Epithelial cell of esophagus (primary cell): ENCODE data around the gene NRP2.

ENCODE experiments used
- DNase-seq: peaks from one replicate; pipeline ENCODE4 v3.0.0; 2010; ENCODE audit warnings: low read depth
- H3K4me3 ChIP-seq: 2 replicates; pipeline ENCODE4 v1.5.1; 2011; ENCODE audit warnings: mild to moderate bottlenecking, low read length, control low read depth
- TF ChIP-seq, protein P1 (sequence below): IDR thresholded peaks from 2 replicates; pipeline ENCODE4 v1.5.1; 2011; ENCODE audit warnings: low read depth, mild to moderate bottlenecking, low read length, control low read depth, inconsistent platforms; ENCODE audit not compliant: insufficient read depth; ENCODE audit errors: missing control alignments

NRP2 gene

DNA sequence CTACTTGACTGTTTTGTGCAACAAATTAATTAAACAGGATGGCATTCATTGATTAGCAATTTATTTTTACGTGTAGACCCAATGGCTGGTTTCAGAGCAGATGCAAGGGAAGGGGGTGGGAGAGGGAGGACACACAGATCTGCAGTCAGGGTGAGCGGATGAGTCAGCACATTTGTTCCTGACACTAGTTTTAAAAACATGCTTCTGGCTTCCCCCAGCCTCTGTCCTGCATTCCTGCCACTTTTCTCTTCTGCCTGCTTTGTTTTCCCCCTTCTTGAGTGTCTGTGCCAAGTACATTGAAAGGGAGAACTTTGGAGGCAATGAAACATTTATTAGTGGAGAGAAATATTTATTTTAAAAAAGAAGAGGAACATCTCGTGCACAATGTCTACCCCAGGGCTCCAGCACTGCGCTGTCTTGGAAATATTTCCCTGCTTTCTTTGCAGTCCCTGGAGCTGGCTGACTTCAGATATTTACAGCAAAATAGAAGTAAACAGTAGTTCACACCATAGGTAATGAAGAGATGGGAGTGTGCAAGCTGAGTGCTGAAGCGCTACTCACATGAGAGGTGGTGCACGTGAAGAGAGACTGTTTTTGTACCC, 52.2 kb downstream of the NRP2 start:
- H3K4me3 ChIP-seq, result no peak overlapping the region
- TF ChIP-seq, protein P1, sequence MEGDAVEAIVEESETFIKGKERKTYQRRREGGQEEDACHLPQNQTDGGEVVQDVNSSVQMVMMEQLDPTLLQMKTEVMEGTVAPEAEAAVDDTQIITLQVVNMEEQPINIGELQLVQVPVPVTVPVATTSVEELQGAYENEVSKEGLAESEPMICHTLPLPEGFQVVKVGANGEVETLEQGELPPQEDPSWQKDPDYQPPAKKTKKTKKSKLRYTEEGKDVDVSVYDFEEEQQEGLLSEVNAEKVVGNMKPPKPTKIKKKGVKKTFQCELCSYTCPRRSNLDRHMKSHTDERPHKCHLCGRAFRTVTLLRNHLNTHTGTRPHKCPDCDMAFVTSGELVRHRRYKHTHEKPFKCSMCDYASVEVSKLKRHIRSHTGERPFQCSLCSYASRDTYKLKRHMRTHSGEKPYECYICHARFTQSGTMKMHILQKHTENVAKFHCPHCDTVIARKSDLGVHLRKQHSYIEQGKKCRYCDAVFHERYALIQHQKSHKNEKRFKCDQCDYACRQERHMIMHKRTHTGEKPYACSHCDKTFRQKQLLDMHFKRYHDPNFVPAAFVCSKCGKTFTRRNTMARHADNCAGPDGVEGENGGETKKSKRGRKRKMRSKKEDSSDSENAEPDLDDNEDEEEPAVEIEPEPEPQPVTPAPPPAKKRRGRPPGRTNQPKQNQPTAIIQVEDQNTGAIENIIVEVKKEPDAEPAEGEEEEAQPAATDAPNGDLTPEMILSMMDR, result no peak
- peak; percentile 58 for DNase-seq

DNA sequence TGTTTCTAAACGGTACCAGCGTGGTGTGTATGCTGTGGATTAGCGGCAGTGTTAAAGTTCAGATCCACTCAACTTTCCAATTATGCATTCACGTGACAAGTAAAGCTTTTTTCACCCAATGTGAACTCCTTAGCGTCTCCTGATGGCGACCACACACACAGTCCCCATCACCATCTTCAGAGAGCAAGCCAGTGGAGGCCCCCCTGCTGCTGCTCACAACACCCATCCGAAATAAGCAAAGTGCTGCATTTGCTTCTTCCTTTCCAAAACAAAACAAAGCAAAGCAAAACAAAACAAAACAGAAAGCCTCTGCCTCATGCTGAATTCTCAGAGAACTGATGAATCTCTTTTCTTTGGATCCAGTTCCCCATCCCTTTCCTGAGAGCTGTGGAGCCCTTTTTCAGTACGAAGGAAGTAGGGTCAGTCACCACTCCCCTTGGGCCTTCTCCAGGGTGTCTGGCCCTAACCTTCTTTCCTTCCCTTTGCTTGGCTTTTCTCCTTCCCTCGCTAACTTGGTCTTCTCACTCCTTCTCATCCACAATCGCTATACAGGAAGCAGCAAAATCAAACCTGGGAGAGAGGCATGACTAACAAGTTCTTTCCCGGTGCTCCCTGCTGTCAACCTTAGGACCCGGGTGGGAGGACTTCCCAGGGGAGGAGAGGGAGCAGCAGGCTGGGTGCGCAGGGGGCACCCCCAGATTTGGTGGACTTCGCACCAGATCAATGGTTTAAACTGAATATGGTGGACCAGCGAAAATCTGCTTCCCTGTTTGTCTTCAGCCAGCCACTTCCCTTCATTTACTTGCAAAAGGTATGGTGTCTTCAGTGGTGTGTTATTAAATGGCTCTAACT, 56.0 kb downstream of the NRP2 start:
- TF ChIP-seq, protein P1, result no peak
- DNase-seq, result no peak
- H3K4me3 ChIP-seq, result no peak overlapping the region

DNA sequence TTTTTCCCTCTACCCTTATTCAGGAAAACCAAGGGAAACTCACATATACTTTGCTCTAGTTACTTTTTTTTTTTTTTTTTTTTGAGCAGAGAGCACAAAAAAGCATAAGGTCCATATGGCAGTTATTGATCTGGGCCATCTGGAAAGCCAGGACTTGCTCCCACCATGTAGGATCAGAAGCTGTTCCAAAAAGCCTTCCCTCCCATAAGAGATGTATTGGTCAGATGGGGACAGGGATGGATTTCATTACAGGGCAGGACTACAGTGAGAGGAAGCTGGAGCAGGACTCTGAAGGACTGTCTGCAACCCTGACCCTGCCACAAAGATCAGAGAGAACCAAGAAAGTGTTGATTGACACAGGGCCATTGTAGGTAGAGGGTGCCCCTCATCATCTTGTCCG, 57.3 kb downstream of the NRP2 start:
- H3K4me3 ChIP-seq, result no peak overlapping the region
- TF ChIP-seq, protein P1, result no peak
- DNase-seq, result no peak

DNA sequence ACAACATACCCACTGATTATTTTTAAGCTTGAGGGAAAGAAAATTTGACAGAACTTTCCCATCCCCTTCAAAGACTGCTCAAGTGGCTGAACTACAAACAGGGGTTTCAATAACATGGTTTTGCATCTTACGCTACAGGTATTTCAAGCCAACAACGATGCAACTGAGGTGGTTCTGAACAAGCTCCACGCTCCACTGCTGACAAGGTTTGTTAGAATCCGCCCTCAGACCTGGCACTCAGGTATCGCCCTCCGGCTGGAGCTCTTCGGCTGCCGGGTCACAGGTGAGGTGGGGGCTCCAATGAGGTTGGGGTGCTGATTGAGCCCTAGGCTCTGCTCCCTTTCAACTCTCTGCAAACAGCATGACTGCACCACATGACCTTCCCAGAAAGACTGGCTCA, 58.1 kb downstream of the NRP2 start:
- TF ChIP-seq, protein P1, result no peak
- no peak for DNase-seq
- H3K4me3 ChIP-seq, result no peak overlapping the region

DNA sequence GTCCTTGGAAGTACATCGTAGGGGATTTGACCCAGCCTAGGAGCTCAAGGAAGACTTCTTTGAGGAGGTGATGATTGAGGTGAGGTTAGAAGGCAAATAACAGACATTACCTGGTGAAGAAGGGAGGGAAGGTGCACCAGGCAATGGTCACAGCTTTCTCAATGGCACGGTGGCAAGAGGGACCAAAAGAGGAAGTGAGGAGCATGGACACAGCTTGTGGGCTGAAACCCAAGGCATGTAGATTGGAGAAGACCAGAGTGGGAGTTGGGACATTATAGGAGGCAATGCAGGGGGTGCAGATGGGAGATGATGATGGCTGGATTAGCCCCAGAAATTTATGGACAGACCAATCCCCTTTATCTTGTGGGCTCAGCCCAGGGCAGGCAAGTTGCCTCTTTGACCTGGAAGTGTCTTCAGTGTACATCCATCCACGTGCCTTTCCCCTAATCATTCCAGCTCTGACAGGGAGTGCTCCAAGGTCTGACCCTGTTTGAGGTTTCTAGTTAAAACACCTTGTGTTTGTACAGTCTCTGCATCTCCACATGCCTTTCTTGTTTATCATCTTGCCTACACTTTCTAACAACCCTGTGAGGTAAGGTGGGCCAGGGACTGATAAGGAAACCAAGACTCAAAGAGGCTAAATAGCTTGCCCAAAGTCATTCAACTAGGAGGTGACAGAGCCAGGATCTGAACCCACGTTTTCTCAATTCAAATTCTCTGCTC, 59.1 kb downstream of the NRP2 start:
- no peak overlapping the region for H3K4me3 ChIP-seq
- TF ChIP-seq, protein P1, result no peak
- DNase-seq, result no peak

DNA sequence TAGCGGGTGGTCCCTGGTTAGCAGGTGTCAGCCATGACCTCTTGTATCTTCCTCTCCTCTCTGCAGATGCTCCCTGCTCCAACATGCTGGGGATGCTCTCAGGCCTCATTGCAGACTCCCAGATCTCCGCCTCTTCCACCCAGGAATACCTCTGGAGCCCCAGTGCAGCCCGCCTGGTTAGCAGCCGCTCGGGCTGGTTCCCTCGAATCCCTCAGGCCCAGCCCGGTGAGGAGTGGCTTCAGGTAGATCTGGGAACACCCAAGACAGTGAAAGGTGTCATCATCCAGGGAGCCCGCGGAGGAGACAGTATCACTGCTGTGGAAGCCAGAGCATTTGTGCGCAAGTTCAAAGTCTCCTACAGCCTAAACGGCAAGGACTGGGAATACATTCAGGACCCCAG, 60.8 kb downstream of the NRP2 start:
- TF ChIP-seq, protein P1, result no peak
- no peak for DNase-seq

More for the DNA sequence above, 60.8 kb downstream of the NRP2 start:
- no peak overlapping the region for H3K4me3 ChIP-seq
